ACC112 (cell line): ENCODE measurements around the gene THPO.

ENCODE experiments used
- H2AFZ ChIP-seq: fragments of 200-600 bp; sonication (generic); one replicate; pipeline ENCODE4 v1.6.0; 2017; ENCODE audit warnings: antibody characterized with exemption, low read length; ENCODE audit not compliant: unreplicated experiment
- H3K27ac ChIP-seq: fragments of 200-600 bp; sonication (generic); 2 replicates; pipeline ENCODE4 v1.5.1; 2014; ENCODE audit warnings: low read depth, mild to moderate bottlenecking, antibody characterized with exemption, low read length, moderate library complexity
- H3K27me3 ChIP-seq: fragments of 200-600 bp; sonication (generic); 2 replicates; pipeline ENCODE4 v1.6.1; 2014; ENCODE audit warnings: mild to moderate bottlenecking, antibody characterized with exemption, low read length, moderate library complexity, mixed read lengths; ENCODE audit not compliant: insufficient read depth
- H3K36me3 ChIP-seq: fragments of 200-600 bp; sonication (generic); 2 replicates; pipeline ENCODE4 v1.6.1; 2016; ENCODE audit warnings: mild to moderate bottlenecking, antibody characterized with exemption, low read length, moderate library complexity, mixed read lengths; ENCODE audit not compliant: insufficient read depth
- H3K4me1 ChIP-seq: fragments of 200-600 bp; sonication (generic); one replicate; pipeline ENCODE4 v1.6.1; 2016; ENCODE audit warnings: low read length, mixed read lengths; ENCODE audit not compliant: insufficient read depth, unreplicated experiment, control insufficient read depth
- H3K4me3 ChIP-seq: fragments of 200-600 bp; sonication (generic); 2 replicates; pipeline ENCODE4 v1.5.1; 2014; ENCODE audit warnings: mild to moderate bottlenecking, low read depth, low read length
- H3K79me2 ChIP-seq: fragments of 200-600 bp; sonication (generic); one replicate; pipeline ENCODE4 v1.6.0; 2016; ENCODE audit warnings: low read length; ENCODE audit not compliant: control insufficient read depth, unreplicated experiment, insufficient read depth

Gene THPO

DNA sequence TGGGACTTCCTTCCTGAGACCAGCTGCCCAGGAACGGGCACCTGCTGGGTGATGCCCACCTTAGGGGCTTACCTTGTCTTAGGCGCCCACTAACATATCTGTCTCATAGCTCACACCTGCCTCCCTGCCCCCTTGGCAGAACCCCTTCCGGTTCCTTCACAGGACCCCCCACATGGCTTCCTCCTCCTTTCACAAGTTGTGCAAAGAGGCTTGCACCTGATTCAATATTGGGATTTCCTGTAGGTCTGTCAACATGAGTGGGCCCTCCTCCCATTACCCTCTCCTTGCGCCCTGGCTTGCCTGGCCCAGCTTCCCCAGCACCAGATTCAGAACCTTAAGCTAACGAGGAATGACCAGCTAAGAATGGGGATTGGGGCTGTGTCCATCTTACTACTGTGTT is 633 bp downstream of the THPO start:
- no peaks in the 10 kb centered on the region for H3K79me2 ChIP-seq
- H3K36me3 ChIP-seq: no peaks in the 10 kb centered on the region
- H2AFZ ChIP-seq: no peak overlapping the region
- no peak overlapping the region for H3K27ac ChIP-seq
- H3K4me3 ChIP-seq: no peak overlapping the region
- H3K27me3 ChIP-seq: peaks cover 61% of the 10 kb centered on the region
- peaks cover 3% of the 10 kb centered on the region for H3K4me1 ChIP-seq

DNA sequence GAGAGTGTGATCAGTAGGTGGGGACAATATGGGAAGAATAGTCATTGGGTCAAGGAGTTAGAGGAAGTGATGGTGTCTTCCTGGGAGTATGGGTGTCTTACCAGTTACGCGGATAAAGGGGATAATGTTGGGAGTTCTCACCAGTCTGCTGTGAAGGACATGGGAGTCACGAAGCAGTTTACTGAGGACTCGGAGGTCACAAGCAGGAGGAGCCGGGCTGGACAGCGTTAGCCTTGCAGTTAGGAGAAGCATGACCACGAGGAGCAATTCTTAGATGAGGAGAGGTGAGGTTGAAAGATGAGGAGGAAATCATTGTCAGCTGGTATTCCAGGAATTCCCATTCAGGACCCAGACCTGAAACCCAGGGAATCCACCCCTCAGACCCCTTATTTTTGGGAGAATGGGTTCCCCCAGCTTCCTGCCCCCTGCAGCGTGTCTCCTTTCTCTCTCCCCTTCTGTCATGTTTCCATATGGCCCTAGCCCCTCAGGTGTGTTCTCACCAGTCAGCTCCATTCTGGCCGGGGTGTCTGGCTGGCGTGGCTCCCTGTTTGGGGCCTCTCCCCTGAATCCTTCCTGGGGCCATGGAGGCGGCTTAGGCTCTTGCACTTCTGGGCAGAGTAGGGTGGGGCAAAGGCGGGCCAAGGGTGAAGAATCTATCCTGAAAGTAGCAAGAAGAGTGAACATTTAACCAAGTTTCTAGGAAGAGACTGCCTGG is 2.1 kb downstream of the THPO start:
- H3K4me1 ChIP-seq: peaks cover 11% of the 10 kb centered on the region
- H3K27me3 ChIP-seq: peaks cover 46% of the 10 kb centered on the region
- H3K27ac ChIP-seq: no peak overlapping the region
- H3K79me2 ChIP-seq: no peaks in the 10 kb centered on the region
- H3K36me3 ChIP-seq: no peaks in the 10 kb centered on the region
- H3K4me3 ChIP-seq: no peak overlapping the region
- H2AFZ ChIP-seq: no peak overlapping the region

DNA sequence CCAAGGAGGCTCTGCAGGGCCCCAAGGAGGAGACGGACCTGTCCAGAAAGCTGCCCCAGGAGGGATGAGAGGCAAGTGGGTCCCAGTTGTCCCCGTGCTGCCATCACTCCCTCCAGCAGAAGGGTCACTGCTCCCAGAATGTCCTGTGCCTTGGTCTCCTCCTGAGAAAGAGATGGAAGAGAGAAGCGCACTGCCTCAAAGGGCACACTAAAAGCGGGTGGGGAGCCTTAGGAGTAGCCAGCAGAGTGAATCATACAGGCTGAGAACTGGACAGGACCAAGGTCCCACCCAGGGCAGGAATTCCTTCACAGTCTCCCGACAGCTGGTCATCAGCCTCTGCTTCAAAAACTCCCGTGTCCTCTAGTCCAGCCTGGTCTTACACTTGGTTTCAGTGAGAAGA is 4.6 kb downstream of the THPO start:
- Histone ChIP-seq H3K27me3 (peaks cover 29% of the 10 kb centered on the region), H3K27ac (no peak overlapping the region)

DNA sequence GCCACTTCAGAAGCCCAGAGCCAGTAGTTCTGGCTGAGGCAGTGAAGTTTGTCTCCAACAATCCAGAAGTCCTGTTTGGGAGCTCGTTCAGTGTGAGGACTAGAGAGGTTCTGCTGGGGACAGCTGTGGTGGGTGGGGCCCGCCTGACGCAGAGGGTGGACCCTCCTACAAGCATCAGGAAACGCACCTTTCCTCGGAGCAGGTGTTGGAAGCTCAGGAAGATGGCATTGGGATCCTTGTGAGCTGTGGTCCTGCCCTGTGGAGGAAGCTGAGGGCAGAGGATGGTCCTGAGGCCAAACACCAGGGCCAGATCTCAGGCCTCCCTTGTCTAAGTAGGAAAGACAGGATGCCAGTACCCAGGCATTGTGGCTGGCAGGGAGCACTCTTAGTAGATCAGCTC is 5.1 kb downstream of the THPO start:
- no peaks in the 10 kb centered on the region for H3K79me2 ChIP-seq
- peaks cover 30% of the 10 kb centered on the region for H3K4me1 ChIP-seq

More for the DNA sequence above, 4.6 kb downstream of the THPO start:
- no peak overlapping the region for H2AFZ ChIP-seq
- peaks cover 25% of the 10 kb centered on the region for H3K4me1 ChIP-seq
- H3K36me3 ChIP-seq: no peaks in the 10 kb centered on the region; the same call in 1 of the 2 replicates
- H3K4me3 ChIP-seq: no peak overlapping the region
- no peaks in the 10 kb centered on the region for H3K79me2 ChIP-seq

DNA sequence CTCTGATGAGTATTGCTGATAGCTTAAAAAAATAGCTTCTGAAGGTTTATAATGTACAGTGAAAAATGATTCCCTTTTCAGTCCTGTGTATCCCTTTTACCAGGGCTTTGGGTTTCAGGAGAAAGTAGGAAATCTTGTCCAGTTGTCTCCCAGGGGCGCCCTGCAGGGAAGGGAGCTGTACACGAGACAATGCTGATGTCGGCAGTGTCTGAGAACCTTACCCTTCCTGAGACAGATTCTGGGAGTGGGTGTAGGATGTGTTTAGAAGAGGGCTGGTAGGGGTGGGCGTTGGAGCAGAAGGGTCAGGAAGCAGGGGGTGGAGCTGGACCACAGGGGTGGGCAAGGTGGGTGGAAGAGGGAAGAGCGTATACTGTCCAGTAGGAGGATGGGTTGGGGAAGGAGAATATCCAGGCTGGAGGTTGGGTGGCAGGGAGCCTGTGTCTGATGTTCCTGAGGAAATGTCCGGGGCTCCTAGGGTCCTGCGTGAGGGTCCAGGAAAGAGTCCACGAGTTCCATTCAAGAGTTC is 5.6 kb downstream of the THPO start:
- peaks cover 33% of the 10 kb centered on the region for H3K4me1 ChIP-seq
- peaks cover 6% of the 10 kb centered on the region for H3K36me3 ChIP-seq
- H3K27ac ChIP-seq: no peak overlapping the region
- H2AFZ ChIP-seq: no peak overlapping the region
- H3K27me3 ChIP-seq: peaks cover 19% of the 10 kb centered on the region
- H3K4me3 ChIP-seq: no peak overlapping the region
- no peaks in the 10 kb centered on the region for H3K79me2 ChIP-seq

More for the DNA sequence above, 5.1 kb downstream of the THPO start:
- no peak overlapping the region for H3K27ac ChIP-seq
- H3K4me3 ChIP-seq: no peak overlapping the region
- no peak overlapping the region for H2AFZ ChIP-seq
- H3K27me3 ChIP-seq: peaks cover 24% of the 10 kb centered on the region
- H3K36me3 ChIP-seq: peaks cover 4% of the 10 kb centered on the region

DNA sequence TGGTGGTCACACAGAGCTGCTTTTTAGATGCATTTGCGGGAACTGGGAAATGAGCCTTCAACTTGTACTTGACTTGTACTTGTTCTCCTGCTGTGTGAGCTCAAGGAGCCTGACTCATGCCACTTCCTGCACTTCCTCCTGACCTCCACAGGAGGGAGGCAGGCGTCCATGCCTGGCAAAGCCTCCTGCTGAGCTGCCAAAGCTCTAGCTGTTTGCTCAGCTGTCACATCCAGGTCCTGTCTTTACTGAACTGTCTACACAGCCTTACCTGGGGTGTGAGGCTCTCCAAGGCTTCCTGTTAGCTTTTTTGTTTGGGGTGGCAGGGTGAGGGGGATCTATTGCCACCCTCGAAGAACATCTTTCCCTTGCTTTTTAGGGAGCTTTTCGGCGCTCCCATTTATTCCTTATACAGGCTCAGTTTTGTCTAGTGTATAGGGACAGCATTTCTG is 6.4 kb downstream of the THPO start:
- H3K4me1 ChIP-seq: peaks cover 37% of the 10 kb centered on the region
- no peak overlapping the region for H3K27ac ChIP-seq
- H3K27me3 ChIP-seq: peaks cover 14% of the 10 kb centered on the region
- no peaks in the 10 kb centered on the region for H3K79me2 ChIP-seq
- H2AFZ ChIP-seq: no peak overlapping the region
- H3K36me3 ChIP-seq: peaks cover 11% of the 10 kb centered on the region
- H3K4me3 ChIP-seq: no peak overlapping the region

DNA sequence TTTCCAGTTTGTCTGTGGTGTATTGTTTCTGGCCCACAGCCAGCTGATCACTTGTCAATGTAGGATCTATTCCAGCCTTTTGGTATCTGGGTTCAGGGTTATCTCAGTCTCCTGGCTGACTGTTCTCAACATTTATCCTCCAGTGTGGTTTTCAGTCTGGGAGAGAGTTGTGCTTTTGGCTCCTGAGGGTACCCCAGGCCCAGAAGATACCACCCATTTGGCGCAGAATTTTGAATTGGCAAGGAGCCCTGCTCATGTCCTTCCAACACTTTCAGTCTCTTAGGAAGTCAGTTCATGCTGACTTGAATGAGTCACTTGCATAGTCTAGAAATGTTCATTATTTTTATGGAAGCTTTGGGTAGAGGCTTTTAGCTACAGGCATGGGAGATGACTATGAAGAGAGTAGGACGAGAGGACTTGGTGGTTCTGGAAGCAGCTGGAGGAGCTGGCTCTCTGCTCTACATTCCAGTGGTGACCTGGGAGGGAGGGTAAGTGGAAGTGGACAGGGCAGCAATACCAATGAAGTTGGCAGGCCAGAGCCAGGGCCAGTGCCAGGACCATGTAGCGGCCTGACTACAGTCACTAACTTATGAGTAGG is 9.3 kb downstream of the THPO start:
- Histone ChIP-seq H2AFZ (no peak overlapping the region), H3K4me3 (no peak overlapping the region), H3K27ac (peak overlapping the region; percentile 57), H3K27me3 (no peaks in the 10 kb centered on the region), H3K36me3 (peaks cover 21% of the 10 kb centered on the region), H3K4me1 (peaks cover 51% of the 10 kb centered on the region), H3K79me2 (peaks cover 17% of the 10 kb centered on the region)

DNA sequence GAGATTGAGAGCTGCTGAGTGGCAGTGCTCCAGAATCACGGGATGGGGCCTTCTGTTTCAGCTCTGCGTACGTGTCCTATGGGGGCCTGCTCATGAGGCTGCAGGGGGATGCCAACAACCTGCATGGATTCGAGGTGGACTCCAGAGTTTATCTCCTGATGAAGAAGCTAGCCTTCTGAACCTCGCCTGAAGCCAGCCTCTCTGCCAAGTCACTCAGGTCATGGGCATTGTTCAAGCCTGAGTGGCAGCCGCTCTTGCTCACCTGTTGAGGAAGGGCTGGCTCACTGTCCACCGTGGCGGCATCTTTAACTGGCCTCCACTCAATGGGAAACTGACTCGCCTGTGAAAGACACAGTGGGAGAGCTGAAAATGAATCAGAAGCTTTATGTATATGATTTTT is 9.9 kb downstream of the THPO start:
- peaks cover 48% of the 10 kb centered on the region for H3K4me1 ChIP-seq
- peak overlapping the region; percentile 57 for H3K27ac ChIP-seq
- H2AFZ ChIP-seq: no peak overlapping the region
- H3K27me3 ChIP-seq: no peaks in the 10 kb centered on the region
- H3K4me3 ChIP-seq: no peak overlapping the region
- H3K79me2 ChIP-seq: peaks cover 21% of the 10 kb centered on the region
- H3K36me3 ChIP-seq: peaks cover 21% of the 10 kb centered on the region

DNA sequence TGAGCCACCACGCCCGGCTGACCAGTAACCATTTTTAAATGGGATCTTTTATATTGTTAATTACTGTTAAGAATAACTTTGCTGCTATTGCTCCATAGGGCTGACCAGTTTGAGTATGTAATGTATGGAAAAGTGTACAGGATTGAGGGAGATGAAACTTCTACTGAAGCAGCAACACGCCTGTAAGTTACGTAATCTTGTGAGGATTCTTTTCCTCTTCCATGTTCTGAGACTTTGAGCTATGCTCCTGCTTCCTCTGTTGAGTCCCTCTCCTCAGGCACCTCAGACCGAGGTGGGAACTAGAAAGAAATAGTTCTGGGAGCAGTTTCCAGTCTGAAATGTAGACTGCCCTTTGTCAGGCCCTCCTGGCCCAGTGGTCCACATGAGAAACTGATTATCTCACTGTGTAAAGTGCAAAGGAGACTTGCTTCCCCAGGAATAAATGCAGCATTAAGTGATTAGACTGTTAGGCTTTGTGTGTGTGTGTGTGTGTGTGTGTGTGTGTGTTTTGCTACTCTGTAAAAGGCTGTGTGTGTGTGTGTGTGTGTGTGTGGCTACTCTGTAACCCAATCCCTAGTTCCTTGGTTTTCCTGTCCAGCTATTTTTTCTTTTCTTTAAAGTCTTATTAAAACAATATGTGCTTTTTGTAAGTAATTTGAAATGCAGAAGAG is 11.3 kb downstream of the THPO start:
- Histone ChIP-seq H3K4me3 (no peak overlapping the region), H2AFZ (no peak overlapping the region), H3K4me1 (peaks cover 46% of the 10 kb centered on the region), H3K27ac (0 out of 2 replicates have a peak overlapping the region, but pooled peaks have one; percentile 4), H3K79me2 (peaks cover 21% of the 10 kb centered on the region), H3K27me3 (no peaks in the 10 kb centered on the region), H3K36me3 (peaks cover 21% of the 10 kb centered on the region)

DNA sequence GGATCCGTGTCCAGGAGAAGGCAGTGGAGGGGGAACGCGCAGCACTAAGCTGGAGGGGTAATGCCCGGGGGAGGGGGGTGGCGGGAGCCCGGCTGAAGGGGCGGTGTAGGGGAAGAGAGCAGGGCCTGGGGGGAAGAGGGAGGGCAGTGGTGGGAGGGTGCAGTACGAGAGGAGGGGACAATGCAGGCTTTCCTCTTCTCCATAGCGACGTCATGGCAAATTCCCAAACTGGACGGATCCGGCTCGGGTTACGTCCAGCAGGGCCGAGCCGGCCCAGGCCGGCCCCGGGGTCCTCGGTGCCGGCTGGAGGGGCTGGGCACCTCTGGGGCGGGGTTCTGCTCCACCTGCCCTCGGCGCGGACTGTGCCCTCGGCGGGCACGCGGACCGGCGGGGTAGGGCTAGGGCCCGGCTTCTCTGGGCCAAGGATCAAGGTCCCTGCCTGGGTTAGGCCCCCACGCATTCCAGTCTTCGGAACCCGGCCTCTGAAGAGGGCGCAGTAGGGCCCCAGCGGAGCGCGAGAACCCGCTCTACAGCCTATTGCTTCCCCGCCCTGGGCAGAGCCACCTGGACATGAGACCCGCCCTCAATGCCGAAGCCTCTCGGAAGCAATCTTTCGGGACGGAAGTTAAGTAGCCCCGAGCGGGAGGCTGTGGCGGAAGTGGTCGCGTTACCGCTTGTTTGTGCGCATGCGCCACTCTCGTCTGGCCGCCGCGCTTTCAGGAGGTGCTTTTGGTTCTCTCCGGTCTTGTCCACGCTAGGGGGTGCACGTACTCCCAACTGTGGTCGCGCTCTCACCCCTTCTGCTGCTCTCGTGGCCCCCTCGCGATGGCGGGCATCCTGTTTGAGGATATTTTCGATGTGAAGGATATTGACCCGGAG is 15.1 kb downstream of the THPO start:
- peaks cover 17% of the 10 kb centered on the region for H3K36me3 ChIP-seq
- H2AFZ ChIP-seq: peak overlapping the region; percentile 16
- H3K79me2 ChIP-seq: peaks cover 33% of the 10 kb centered on the region
- no peaks in the 10 kb centered on the region for H3K27me3 ChIP-seq
- peak overlapping the region; percentile 79 for H3K4me3 ChIP-seq
- peaks cover 33% of the 10 kb centered on the region for H3K4me1 ChIP-seq
- H3K27ac ChIP-seq: peak overlapping the region; percentile 97
